ENCODE measurements around the gene TTN.
"Not testable (repeated sequence)": the region's sequence is repeated elsewhere in the genome, so short reads cannot be mapped to it uniquely, and the experiment has no call there.

The TTN gene

DNA sequence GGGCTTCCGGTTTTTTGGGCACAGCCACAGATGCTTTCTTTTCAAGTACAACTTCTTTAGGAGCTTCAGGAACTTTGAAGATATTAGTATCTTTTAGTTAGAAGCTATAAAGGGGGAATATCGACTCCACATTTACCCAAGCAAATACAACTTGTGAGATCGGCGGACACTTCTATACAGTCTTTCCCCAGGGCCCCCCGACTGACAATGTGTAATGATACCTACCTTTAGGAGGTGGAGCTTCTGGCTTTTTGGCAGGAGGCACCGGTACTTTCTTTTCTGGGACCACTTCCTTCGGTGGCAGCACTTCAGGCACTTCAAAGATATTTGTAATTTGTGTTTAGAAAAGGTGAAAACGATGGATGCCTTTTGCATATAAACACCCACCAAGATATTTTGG is 148.7 kb downstream of the TTN start:
- not testable (repeated sequence) for DNase-seq (ENCODE audit: low spot score)

- no peak for DNase-seq (ENCODE audit: low spot score)
Measured at GRCh38 chr2:178650554-178650953, 156.7 kb downstream of the TTN start.

GRCh38 chr2:178644919-178645318 is 162.3 kb downstream of the TTN start:
- DNase-seq (ENCODE audit: low spot score): no peak

- DNase-seq (ENCODE audit: low spot score): no peak
Measured at GRCh38 chr2:178641498-178641897, 165.7 kb downstream of the TTN start.

DNA sequence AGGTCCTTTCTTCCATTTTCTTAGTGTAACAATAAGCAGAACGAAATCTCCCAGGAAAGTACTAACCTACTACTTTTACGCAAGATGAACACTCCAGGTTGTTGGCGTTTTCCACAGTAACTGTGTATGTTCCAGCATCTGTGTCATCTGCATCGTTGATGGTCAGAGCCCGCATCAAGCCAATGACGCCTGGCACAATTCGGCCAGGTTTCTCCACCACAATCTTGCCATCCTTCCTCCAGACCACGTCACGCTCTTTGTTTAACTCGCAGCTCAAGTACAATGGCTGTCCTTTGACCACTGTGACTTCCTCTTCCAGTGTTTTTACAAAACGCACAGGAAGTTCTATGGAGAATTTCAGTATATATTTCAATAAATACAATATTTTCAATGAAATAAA is 171.3 kb downstream of the TTN start:
- DNase-seq (ENCODE audit: low spot score): no peak

- no peak for DNase-seq (ENCODE audit: low spot score)
Measured at GRCh38 chr2:178632729-178633128, 174.5 kb downstream of the TTN start.

DNA sequence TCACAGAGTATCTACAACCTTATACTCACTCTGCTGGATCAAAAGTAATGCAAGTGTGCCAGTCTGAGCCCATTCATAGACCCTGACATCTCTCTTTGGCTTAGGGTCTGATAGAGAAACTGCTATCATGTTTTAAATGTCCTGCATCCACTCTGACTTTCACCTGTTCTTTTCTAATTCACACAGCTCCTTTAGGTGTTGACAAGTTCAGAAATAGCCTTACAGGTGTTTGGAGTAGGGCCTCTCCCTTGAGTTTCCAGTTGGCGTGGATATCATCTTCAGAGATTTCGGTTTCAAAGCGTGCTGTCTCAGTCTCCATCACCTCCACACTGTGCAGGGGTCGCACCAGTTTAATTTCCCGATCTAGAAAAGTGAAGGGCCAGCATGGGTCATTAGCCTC is 176.6 kb downstream of the TTN start:
- DNase-seq (ENCODE audit: low spot score): no peak

GRCh38 chr2:178629463-178629862 is 177.8 kb downstream of the TTN start:
- DNase-seq (ENCODE audit: low spot score): no peak

- DNase-seq (ENCODE audit: low spot score): no peak
Measured at GRCh38 chr2:178628605-178629004, 178.6 kb downstream of the TTN start.

DNA sequence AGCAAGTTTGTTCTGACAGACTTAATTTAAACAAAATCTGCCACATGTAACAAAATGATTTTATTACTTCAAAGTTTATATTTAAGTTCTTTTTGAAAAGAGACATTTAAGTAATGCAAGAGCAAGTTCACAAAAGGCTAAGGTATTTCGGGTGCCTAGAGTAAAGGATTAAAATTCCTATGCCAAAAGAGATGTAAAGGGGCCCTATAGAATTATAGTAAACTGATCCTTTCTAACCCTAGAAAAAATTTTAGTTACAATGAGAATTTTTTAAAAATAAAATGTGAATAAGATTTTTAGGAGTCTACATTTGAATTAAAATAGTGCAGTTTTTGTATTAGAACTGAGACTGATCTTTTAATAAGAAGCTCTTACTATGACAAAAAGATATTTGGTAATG is 179.8 kb downstream of the TTN start:
- no peak for DNase-seq (ENCODE audit: low spot score)

- no peak for DNase-seq (ENCODE audit: low spot score)
Measured at GRCh38 chr2:178615969-178616368, 191.3 kb downstream of the TTN start.

DNA sequence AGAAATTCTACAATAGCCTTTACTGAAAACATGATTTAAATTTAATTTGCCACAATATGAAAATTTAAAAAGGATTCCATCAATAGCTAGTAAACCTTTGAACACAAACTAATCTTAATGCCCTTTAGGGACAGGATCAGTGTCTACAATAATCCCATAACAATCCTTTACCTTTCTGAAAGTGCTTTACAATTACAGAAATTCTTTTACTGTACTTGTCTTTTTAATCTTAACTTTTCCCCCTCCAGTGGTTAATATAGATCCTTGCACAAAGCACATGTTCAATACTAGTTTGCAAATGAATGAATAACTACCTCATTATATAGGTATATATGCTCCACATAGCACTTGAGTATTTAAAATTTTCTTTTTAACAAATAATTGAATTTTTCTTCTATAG is 204.3 kb downstream of the TTN start:
- DNase-seq (ENCODE audit: low spot score): no peak

DNA sequence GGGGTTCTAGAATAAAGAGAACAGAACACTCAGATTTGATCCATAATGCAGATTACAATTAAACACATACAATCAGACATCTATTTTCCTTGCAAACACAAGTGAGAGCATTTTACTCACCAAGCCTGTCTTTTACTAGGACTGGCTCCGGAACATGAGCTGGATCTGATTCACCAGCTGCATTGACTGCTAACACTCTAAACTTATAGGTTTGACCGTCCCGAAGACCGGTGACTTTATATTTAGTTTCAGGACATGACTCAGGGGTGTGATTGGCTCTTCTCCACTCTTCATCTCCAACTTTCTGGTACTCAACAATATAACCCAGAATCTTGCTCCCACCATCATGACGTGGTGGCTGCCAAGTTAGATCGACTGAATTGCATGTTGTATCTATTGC is 214.6 kb downstream of the TTN start:
- no peak for DNase-seq (ENCODE audit: low spot score)

- DNase-seq (ENCODE audit: low spot score): no peak
Measured at GRCh38 chr2:178589335-178589734, 217.9 kb downstream of the TTN start.

DNA sequence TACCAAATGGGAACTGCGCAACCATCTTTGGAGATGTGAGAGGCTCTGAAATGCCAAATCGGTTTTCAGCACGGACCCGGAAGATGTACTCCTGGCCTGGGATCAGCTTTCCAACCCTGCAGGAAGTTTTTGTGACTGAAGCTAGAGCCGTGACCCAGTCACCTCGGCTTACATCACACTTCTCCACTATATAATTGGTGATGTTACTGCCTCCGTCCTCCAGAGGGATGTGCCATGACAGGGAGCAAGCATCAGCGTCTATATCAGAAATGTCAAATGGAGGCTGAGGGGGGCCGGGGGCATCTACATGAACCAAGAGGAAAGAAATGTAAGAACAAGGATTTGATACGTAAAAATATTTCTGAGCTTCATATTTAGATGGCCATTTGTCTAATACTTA is 222.6 kb downstream of the TTN start:
- DNase-seq (ENCODE audit: low spot score): no peak

GRCh38 chr2:178579006-178579405 is 228.2 kb downstream of the TTN start:
- DNase-seq (ENCODE audit: low spot score): no peak

DNA sequence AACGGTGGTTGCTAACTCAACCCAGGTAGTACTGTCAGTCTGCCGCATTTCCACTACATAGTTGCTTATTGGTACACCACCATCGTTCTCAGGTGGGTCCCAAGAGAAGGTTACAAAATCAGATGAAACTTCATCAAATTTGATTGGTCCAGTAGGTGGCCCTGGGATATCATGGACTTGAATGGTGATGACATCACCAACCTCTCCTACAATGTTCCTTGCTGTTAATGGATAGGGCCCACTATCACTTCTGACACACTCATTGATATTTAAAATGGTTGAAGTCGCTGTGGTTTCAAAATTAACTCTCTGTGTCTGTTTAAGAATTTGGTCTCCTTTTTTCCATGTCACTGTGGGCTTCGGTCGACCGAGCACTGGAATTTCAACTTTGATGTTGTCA is 232.4 kb downstream of the TTN start:
- DNase-seq (ENCODE audit: low spot score): no peak

DNA sequence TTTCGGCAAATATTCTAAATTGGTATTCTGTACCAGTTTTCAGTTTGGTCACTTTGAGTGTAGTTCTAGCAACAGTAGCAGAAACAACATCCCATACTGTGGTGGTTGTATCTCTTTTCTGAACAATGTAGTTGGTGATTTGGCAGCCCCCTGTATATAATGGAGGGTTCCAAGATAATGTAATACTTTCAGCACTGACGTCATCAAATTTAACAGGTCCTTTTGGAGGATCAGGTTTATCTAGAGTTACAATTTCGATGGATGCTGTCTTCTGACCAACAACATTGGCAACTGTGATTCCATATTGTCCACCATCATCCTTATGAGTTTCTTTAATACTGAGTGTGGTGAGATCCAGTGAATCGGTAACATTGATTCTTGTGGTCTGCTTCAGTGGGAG is 239.0 kb downstream of the TTN start:
- DNase-seq (ENCODE audit: low spot score): no peak

DNA sequence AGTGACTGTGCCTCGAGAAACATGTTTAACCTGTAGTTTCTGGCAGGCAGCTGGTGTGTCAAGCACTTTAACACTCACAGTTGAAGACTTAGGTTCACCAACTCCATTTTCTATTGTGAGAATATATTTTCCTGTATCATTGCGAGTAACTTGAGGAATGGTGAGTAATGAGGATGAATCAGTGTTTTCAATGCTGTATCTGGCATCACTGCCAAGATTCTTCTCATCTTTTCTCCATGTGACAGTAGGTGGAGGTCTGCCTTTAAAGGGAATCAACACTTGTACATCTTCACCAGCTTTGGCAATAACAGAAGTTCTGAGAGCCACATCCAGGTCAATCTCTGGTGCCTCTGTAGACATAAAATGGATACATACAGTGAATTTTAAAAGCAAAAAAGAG is 254.2 kb downstream of the TTN start:
- DNase-seq (ENCODE audit: low spot score): no peak

- no peak for DNase-seq (ENCODE audit: low spot score)
Measured at GRCh38 chr2:178550352-178550751, 256.9 kb downstream of the TTN start.

DNA sequence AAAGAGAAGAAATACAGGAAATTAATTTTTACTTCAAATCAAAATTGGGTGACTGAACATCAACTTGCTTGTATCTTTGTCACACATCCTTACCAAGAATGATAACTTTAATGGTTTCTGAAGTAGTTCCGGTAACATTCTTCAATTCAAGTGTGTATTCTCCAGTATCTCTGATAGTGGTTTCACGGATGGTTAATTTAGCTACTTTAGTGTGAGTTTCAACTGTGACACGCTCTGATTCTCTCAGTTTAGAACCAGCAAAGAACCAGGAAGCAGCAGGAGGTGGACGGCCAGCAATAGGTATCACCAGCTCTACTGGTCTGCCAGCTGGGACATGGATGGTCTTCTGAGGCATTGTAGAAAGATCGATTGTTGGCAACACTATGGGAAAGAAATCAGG is 264.7 kb downstream of the TTN start:
- DNase-seq (ENCODE audit: low spot score): no peak

- DNase-seq (ENCODE audit: low spot score): no peak
Measured at GRCh38 chr2:178542161-178542560, 265.1 kb downstream of the TTN start.

DNA sequence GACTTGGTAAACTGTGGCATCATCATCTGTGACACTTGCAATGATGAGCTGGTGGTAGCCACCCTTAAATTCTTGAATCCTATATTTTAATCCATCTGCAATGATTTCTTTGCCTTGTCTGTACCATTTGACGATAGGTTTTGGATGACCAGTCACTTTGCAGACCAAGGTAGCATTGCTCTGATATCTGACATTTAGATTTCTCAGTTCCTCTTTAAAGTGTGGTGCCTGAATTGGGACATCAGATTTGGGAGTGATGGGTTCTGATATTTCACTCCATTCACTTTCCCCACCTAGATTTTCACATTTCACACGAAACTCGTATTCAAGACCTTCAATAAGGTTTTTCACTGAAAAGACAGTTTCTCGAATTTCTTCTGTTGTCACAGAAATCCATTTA is 271.2 kb downstream of the TTN start:
- DNase-seq (ENCODE audit: low spot score): no peak

DNA sequence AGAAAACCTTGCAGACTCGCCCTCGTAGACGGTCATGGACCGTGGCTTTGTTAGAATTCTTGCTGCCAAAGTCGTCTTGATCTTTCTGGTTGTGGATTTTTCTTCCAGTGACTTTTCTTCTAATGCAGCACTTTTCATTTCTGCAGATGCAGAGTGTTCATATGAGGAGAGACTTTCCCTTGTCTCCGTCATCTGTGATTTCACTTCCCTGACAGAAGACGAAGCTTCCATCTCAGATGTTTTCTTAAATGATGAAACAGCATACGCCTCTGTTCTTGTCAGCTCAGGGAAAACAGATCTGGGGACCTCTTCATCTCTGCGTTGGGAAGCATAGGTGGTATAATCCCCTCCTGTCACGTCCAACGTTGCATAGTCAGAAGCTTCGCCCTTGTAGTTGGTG is 276.1 kb downstream of the TTN start:
- DNase-seq (ENCODE audit: low spot score): no peak

- DNase-seq (ENCODE audit: low spot score): no peak
Measured at GRCh38 chr2:178530625-178531142, 276.5 kb downstream of the TTN start.
